Dendritic cell treated with granulocyte-macrophage colony-stimulating factor and Interleukin-4, amounts not matched to agents 40 ng/mL and 50 ng/mL, for 4 days (primary cell): ENCODE results near the gene ARHGEF28.

ENCODE experiments used
- H3K27ac Mint-ChIP-seq: one replicate; pipeline ENCODE4 v1.8.0; 2022; ENCODE audit warnings: mild to moderate bottlenecking, mixed read lengths
- H3K27me3 Mint-ChIP-seq: one replicate; pipeline ENCODE4 v1.8.0; 2022; ENCODE audit warnings: mild to moderate bottlenecking, mixed read lengths
- H3K36me3 Mint-ChIP-seq: one replicate; pipeline ENCODE4 v1.8.0; 2022; ENCODE audit warnings: low read depth, mixed read lengths
- H3K4me1 Mint-ChIP-seq: one replicate; pipeline ENCODE4 v1.8.0; 2022; ENCODE audit warnings: low read depth, mixed read lengths
- H3K4me3 Mint-ChIP-seq: one replicate; pipeline ENCODE4 v1.8.0; 2022; ENCODE audit warnings: mild to moderate bottlenecking, moderate library complexity, mixed read lengths
- H3K9me3 Mint-ChIP-seq: one replicate; pipeline ENCODE4 v1.8.0; 2022; ENCODE audit warnings: mixed read lengths
- intact Hi-C: fragments of 100-400 bp; cut with micrococcal nuclease; formaldehyde crosslinking; loops from one replicate; pipeline ENCODE4 v1.15.0; 2022

ARHGEF28 gene

GRCh38 chr5:73612799-73613198 is 13.2 kb upstream of the ARHGEF28 start:
- H3K36me3 Mint-ChIP-seq, result no peaks in the 10 kb centered on the region
- intact Hi-C loops, result no loop called here
- H3K27me3 Mint-ChIP-seq, result peaks cover 2% of the 10 kb centered on the region
- no peak overlapping the region for H3K4me3 Mint-ChIP-seq
- peaks cover 9% of the 10 kb centered on the region for H3K9me3 Mint-ChIP-seq
- no peaks in the 10 kb centered on the region for H3K4me1 Mint-ChIP-seq
- H3K27ac Mint-ChIP-seq, result no peak overlapping the region

- Mint-ChIP-seq H3K9me3 (peaks cover 9% of the 10 kb centered on the region), H3K27me3 (peaks cover 2% of the 10 kb centered on the region), H3K4me3 (no peak overlapping the region), H3K36me3 (no peaks in the 10 kb centered on the region), H3K27ac (no peak overlapping the region), H3K4me1 (no peaks in the 10 kb centered on the region)
- intact Hi-C loops, result no loop called here
Observed at GRCh38 chr5:73615085-73615484, 10.9 kb upstream of the ARHGEF28 start.

- Mint-ChIP-seq H3K9me3 (peaks cover 3% of the 10 kb centered on the region), H3K4me1 (no peaks in the 10 kb centered on the region), H3K27ac (no peak overlapping the region), H3K4me3 (no peak overlapping the region), H3K36me3 (no peaks in the 10 kb centered on the region), H3K27me3 (peaks cover 3% of the 10 kb centered on the region)
- intact Hi-C loops, result no loop called here
Observed at GRCh38 chr5:73615947-73616346, 10.0 kb upstream of the ARHGEF28 start.

GRCh38 chr5:73617510-73618279 is 8.3 kb upstream of the ARHGEF28 start:
- Mint-ChIP-seq H3K27me3 (peaks cover 1% of the 10 kb centered on the region), H3K36me3 (no peaks in the 10 kb centered on the region), H3K4me3 (no peak overlapping the region), H3K4me1 (no peaks in the 10 kb centered on the region), H3K27ac (no peak overlapping the region), H3K9me3 (no peaks in the 10 kb centered on the region)
- intact Hi-C loops, result no loop called here

- H3K4me3 Mint-ChIP-seq, result no peak overlapping the region
- intact Hi-C loops, result no loop called here
- H3K27ac Mint-ChIP-seq, result no peak overlapping the region
- H3K36me3 Mint-ChIP-seq, result no peaks in the 10 kb centered on the region
- no peaks in the 10 kb centered on the region for H3K9me3 Mint-ChIP-seq
- peaks cover 8% of the 10 kb centered on the region for H3K27me3 Mint-ChIP-seq
- no peaks in the 10 kb centered on the region for H3K4me1 Mint-ChIP-seq
Observed at GRCh38 chr5:73619606-73620333, 6.2 kb upstream of the ARHGEF28 start.

- no peak overlapping the region for H3K27ac Mint-ChIP-seq
- no peaks in the 10 kb centered on the region for H3K4me1 Mint-ChIP-seq
- no peaks in the 10 kb centered on the region for H3K36me3 Mint-ChIP-seq
- no peak overlapping the region for H3K4me3 Mint-ChIP-seq
- H3K9me3 Mint-ChIP-seq, result no peaks in the 10 kb centered on the region
- H3K27me3 Mint-ChIP-seq, result peaks cover 12% of the 10 kb centered on the region
- intact Hi-C loops, result no loop called here
Observed at GRCh38 chr5:73620334-73620687, 5.7 kb upstream of the ARHGEF28 start.

- H3K9me3 Mint-ChIP-seq, result no peaks in the 10 kb centered on the region
- no peaks in the 10 kb centered on the region for H3K4me1 Mint-ChIP-seq
- no peaks in the 10 kb centered on the region for H3K36me3 Mint-ChIP-seq
- intact Hi-C loops, result no loop called here
- H3K4me3 Mint-ChIP-seq, result no peak overlapping the region
- no peak overlapping the region for H3K27ac Mint-ChIP-seq
- peaks cover 35% of the 10 kb centered on the region for H3K27me3 Mint-ChIP-seq
Observed at GRCh38 chr5:73623060-73623459, 2.9 kb upstream of the ARHGEF28 start.

- Mint-ChIP-seq H3K36me3 (no peaks in the 10 kb centered on the region), H3K4me3 (no peak overlapping the region), H3K27me3 (peaks cover 43% of the 10 kb centered on the region), H3K9me3 (no peaks in the 10 kb centered on the region), H3K27ac (no peak overlapping the region), H3K4me1 (no peaks in the 10 kb centered on the region)
- intact Hi-C loops, result no loop called here
Observed at GRCh38 chr5:73623901-73624404, 2.0 kb upstream of the ARHGEF28 start.

- Mint-ChIP-seq H3K36me3 (no peaks in the 10 kb centered on the region), H3K4me3 (no peak overlapping the region), H3K4me1 (no peaks in the 10 kb centered on the region), H3K27me3 (peaks cover 45% of the 10 kb centered on the region), H3K27ac (no peak overlapping the region), H3K9me3 (no peaks in the 10 kb centered on the region)
- intact Hi-C loops, result no loop called here
Observed at GRCh38 chr5:73624888-73625287, 1.1 kb upstream of the ARHGEF28 start.

- H3K27me3 Mint-ChIP-seq, result peaks cover 48% of the 10 kb centered on the region
- H3K4me1 Mint-ChIP-seq, result no peaks in the 10 kb centered on the region
- no peaks in the 10 kb centered on the region for H3K9me3 Mint-ChIP-seq
- no peak overlapping the region for H3K27ac Mint-ChIP-seq
- H3K4me3 Mint-ChIP-seq, result peak overlapping the region; percentile 52
- H3K36me3 Mint-ChIP-seq, result no peaks in the 10 kb centered on the region
- intact Hi-C loops, result no loop called here
Observed at GRCh38 chr5:73625372-73625943, 538 bp upstream of the ARHGEF28 start.

- intact Hi-C loops, result no loop called here
- H3K4me3 Mint-ChIP-seq, result no peak overlapping the region
- H3K27ac Mint-ChIP-seq, result no peak overlapping the region
- no peaks in the 10 kb centered on the region for H3K36me3 Mint-ChIP-seq
- peaks cover 50% of the 10 kb centered on the region for H3K27me3 Mint-ChIP-seq
- H3K4me1 Mint-ChIP-seq, result no peaks in the 10 kb centered on the region
- no peaks in the 10 kb centered on the region for H3K9me3 Mint-ChIP-seq
Observed at GRCh38 chr5:73626814-73627313, 868 bp downstream of the ARHGEF28 start.

- H3K4me1 Mint-ChIP-seq, result no peaks in the 10 kb centered on the region
- intact Hi-C loops, result no loop called here
- peaks cover 45% of the 10 kb centered on the region for H3K27me3 Mint-ChIP-seq
- no peak overlapping the region for H3K4me3 Mint-ChIP-seq
- no peak overlapping the region for H3K27ac Mint-ChIP-seq
- no peaks in the 10 kb centered on the region for H3K9me3 Mint-ChIP-seq
- no peaks in the 10 kb centered on the region for H3K36me3 Mint-ChIP-seq
Observed at GRCh38 chr5:73629456-73629855, 3.5 kb downstream of the ARHGEF28 start.

- Mint-ChIP-seq H3K27ac (no peak overlapping the region), H3K9me3 (no peaks in the 10 kb centered on the region), H3K4me1 (no peaks in the 10 kb centered on the region), H3K27me3 (peaks cover 37% of the 10 kb centered on the region), H3K4me3 (no peak overlapping the region), H3K36me3 (no peaks in the 10 kb centered on the region)
- intact Hi-C loops, result no loop called here
Observed at GRCh38 chr5:73630765-73631164, 4.8 kb downstream of the ARHGEF28 start.

- Mint-ChIP-seq H3K4me3 (no peak overlapping the region), H3K36me3 (no peaks in the 10 kb centered on the region), H3K27me3 (peaks cover 32% of the 10 kb centered on the region), H3K4me1 (no peaks in the 10 kb centered on the region), H3K27ac (no peak overlapping the region), H3K9me3 (no peaks in the 10 kb centered on the region)
- intact Hi-C loops, result no loop called here
Observed at GRCh38 chr5:73631500-73631899, 5.5 kb downstream of the ARHGEF28 start.
